Measurements from ENCODE around the gene CDC42.

DNA sequence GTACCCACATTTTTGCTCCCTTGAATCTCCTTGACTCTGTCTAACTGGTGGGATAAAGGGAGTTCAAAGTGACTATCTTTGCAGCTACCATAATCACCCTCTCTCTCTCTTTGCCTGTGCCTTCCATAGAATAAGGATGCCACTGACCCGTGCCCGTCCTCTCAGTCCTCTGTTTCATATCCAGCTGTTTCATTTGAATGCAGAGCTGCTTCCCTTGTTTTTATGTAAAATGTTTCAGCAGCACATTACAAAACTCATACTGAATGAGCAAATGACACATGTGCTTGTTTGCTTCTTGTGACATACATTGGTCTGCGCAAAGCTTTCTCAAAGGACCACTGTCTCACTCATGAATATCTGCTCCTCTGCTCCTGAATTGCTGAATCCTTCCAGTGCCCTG, 38.4 kb downstream of the CDC42 start:
- no peak for TF ChIP-seq POLR2A (IDR thresholded peaks at IDR 0.05)
- TF ChIP-seq, protein P1, sequence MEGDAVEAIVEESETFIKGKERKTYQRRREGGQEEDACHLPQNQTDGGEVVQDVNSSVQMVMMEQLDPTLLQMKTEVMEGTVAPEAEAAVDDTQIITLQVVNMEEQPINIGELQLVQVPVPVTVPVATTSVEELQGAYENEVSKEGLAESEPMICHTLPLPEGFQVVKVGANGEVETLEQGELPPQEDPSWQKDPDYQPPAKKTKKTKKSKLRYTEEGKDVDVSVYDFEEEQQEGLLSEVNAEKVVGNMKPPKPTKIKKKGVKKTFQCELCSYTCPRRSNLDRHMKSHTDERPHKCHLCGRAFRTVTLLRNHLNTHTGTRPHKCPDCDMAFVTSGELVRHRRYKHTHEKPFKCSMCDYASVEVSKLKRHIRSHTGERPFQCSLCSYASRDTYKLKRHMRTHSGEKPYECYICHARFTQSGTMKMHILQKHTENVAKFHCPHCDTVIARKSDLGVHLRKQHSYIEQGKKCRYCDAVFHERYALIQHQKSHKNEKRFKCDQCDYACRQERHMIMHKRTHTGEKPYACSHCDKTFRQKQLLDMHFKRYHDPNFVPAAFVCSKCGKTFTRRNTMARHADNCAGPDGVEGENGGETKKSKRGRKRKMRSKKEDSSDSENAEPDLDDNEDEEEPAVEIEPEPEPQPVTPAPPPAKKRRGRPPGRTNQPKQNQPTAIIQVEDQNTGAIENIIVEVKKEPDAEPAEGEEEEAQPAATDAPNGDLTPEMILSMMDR (IDR thresholded peaks at IDR 0.05), result no peak
